IMR-90 (cell line): Measurements from ENCODE around the gene MYADML2. TPM values are rescaled to one million over a fixed set of nuclear protein-coding genes. Genes with fewer than 3 reads are reported as not detected.

Experiments
- ATAC-seq: fragments of 200-7000 bp; cut with Tn5 transposase; 2 replicates; pipeline ENCODE4 v1.9.1; 2020; ENCODE audit warnings: low read depth, mild to moderate bottlenecking, moderate library complexity
- BruUV-seq: library from RNA; stranded (reverse); fragments of 400-500 nt; replicated peaks from 2 replicates; lab custom pipeline; 2021; lab: Mats Ljungman, UMichigan
- CTCF ChIA-PET: fragments of 300-600 bp; formaldehyde crosslinking; extraction: SDS; loops from one replicate; lab custom pipeline; 2021; ENCODE audit warnings: antibody characterized with exemption; lab: Yijun Ruan, JAX
- POLR2A ChIA-PET: fragments of 300-600 bp; sonication (Branson Sonifier 250); formaldehyde crosslinking; loops from one replicate; lab custom pipeline; 2022; ENCODE audit warnings: antibody characterized with exemption; ENCODE audit not compliant: unreplicated experiment; lab: Charles Lee
- DNase-seq: peaks from one replicate; pipeline ENCODE4 v3.0.0; 2013
- H2AFZ ChIP-seq: replicated peaks from 2 replicates; pipeline ENCODE3; 2013; ENCODE audit warnings: low read length, mild to moderate bottlenecking; ENCODE audit not compliant: poor library complexity
- H2AK5ac ChIP-seq: 2 replicates; pipeline ENCODE4 v1.6.1; 2013; ENCODE audit warnings: low read depth, low read length, inconsistent platforms
- H2AK9ac ChIP-seq: replicated peaks from 2 replicates; pipeline ENCODE3; 2013; ENCODE audit warnings: mild to moderate bottlenecking, low read depth, low read length, moderate library complexity; ENCODE audit not compliant: poor library complexity
- H2BK120ac ChIP-seq: 2 replicates; pipeline ENCODE4 v1.6.1; 2013; ENCODE audit warnings: low read depth, low read length, inconsistent platforms
- H2BK15ac ChIP-seq: 3 replicates; pipeline ENCODE4 v1.6.1; 2013; ENCODE audit warnings: low read depth, low read length, inconsistent platforms
- H2BK20ac ChIP-seq: 2 replicates; pipeline ENCODE4 v1.6.1; 2013; ENCODE audit warnings: low read depth, mild to moderate bottlenecking, inconsistent platforms, low read length, moderate library complexity
- H2BK5ac ChIP-seq: 2 replicates; pipeline ENCODE4 v1.6.1; 2013; ENCODE audit warnings: mild to moderate bottlenecking, low read depth, low read length, inconsistent platforms; ENCODE audit not compliant: poor library complexity, severe bottlenecking
- H3K14ac ChIP-seq: replicated peaks from 2 replicates; pipeline ENCODE4 v1.6.1; 2013; ENCODE audit warnings: low read depth, low read length, inconsistent platforms
- H3K18ac ChIP-seq: 2 replicates; pipeline ENCODE4 v1.6.1; 2013; ENCODE audit warnings: low read depth, low read length, control low read depth
- H3K23ac ChIP-seq: 2 replicates; pipeline ENCODE4 v1.6.1; 2013; ENCODE audit warnings: low read depth, low read length, inconsistent platforms
- H3K27ac ChIP-seq: 2 replicates; pipeline ENCODE4 v1.5.1; 2013; ENCODE audit warnings: mild to moderate bottlenecking, control low read depth, low read length; ENCODE audit not compliant: insufficient read depth
- H3K27me3 ChIP-seq: 2 replicates; pipeline ENCODE4 v1.6.1; 2013; ENCODE audit warnings: low read length; ENCODE audit not compliant: control insufficient read depth, insufficient read depth
- H3K36me3 ChIP-seq: 2 replicates; pipeline ENCODE4 v1.6.1; 2013; ENCODE audit warnings: low read length, mixed read lengths; ENCODE audit not compliant: control insufficient read depth, insufficient read depth
- H3K4ac ChIP-seq: 2 replicates; pipeline ENCODE4 v1.6.1; 2013; ENCODE audit warnings: low read depth, low read length, inconsistent platforms
- H3K4me1 ChIP-seq: 2 replicates; pipeline ENCODE4 v1.6.1; 2013; ENCODE audit warnings: low read length, mixed read lengths; ENCODE audit not compliant: control insufficient read depth, insufficient read depth
- H3K4me2 ChIP-seq: 2 replicates; pipeline ENCODE4 v1.6.1; 2013; ENCODE audit warnings: low read depth, mild to moderate bottlenecking, control low read depth, low read length, moderate library complexity
- H3K4me3 ChIP-seq: 2 replicates; pipeline ENCODE4 v1.5.1; 2013; ENCODE audit warnings: low read depth, mild to moderate bottlenecking, control low read depth, low read length, moderate library complexity; ENCODE audit not compliant: insufficient read depth
- H3K56ac ChIP-seq: 2 replicates; pipeline ENCODE4 v1.6.1; 2013; ENCODE audit warnings: low read length, inconsistent platforms; ENCODE audit not compliant: insufficient read depth; ENCODE audit errors: extremely low read depth
- H3K79me1 ChIP-seq, 2 experiments: 2 replicates each; pipeline ENCODE4 v1.6.1; 2013; ENCODE audit warnings: low read length in 2 of 2, inconsistent platforms in 1 of 2, low read depth in 1 of 2
- H3K9ac ChIP-seq: 2 replicates; pipeline ENCODE4 v1.6.1; 2013; ENCODE audit warnings: low read depth, low read length, control low read depth
- H3K9me1 ChIP-seq: 2 replicates; pipeline ENCODE4 v1.6.1; 2013; ENCODE audit warnings: low read length, inconsistent platforms; ENCODE audit not compliant: insufficient read depth
- H3K9me3 ChIP-seq: 2 replicates; pipeline ENCODE4 v1.6.1; 2013; ENCODE audit warnings: low read length; ENCODE audit not compliant: control insufficient read depth, insufficient read depth
- H4K20me1 ChIP-seq: 2 replicates; pipeline ENCODE4 v1.6.1; 2013; ENCODE audit warnings: low read length, inconsistent platforms; ENCODE audit not compliant: insufficient read depth
- H4K5ac ChIP-seq: 2 replicates; pipeline ENCODE4 v1.6.1; 2013; ENCODE audit warnings: mild to moderate bottlenecking, low read depth, low read length, control low read depth
- H4K8ac ChIP-seq, 2 experiments: 2 replicates each; pipeline ENCODE4 v1.6.1; 2013; ENCODE audit warnings: low read depth in 2 of 2, low read length in 2 of 2, control low read depth in 1 of 2, inconsistent platforms in 1 of 2
- H4K91ac ChIP-seq: 2 replicates; pipeline ENCODE4 v1.6.1; 2013; ENCODE audit warnings: low read depth, low read length, inconsistent platforms; ENCODE audit not compliant: insufficient read depth
- BHLHE40 ChIP-seq: fragments of 150-350 bp; IDR thresholded peaks from 2 replicates; pipeline ENCODE4 v1.6.1; 2016; ENCODE audit warnings: mild to moderate bottlenecking, low read depth, low read length
- CEBPB ChIP-seq: IDR thresholded peaks from 2 replicates; pipeline ENCODE4 v1.6.1; 2012; ENCODE audit warnings: low read depth, low read length, improper control_type of control experiment
- CHD1 ChIP-seq: IDR thresholded peaks from 2 replicates; pipeline ENCODE4 v1.6.1; 2012; ENCODE audit warnings: low read depth, low read length, improper control_type of control experiment
- MAFK ChIP-seq: IDR thresholded peaks from 2 replicates; pipeline ENCODE4 v1.6.1; 2012; ENCODE audit warnings: low read depth, low read length, improper control_type of control experiment
- MXI1 ChIP-seq: IDR thresholded peaks from 2 replicates; pipeline ENCODE4 v1.6.1; 2012; ENCODE audit warnings: low read depth, mild to moderate bottlenecking, low read length, moderate library complexity, borderline replicate concordance
- NFE2L2 ChIP-seq: fragments of 150-350 bp; IDR thresholded peaks from 2 replicates; pipeline ENCODE4 v1.6.1; 2016; ENCODE audit warnings: low read depth, mild to moderate bottlenecking, low read length
- POLR2A ChIP-seq: IDR thresholded peaks from 2 replicates; pipeline ENCODE4 v1.6.1; 2012; ENCODE audit warnings: mild to moderate bottlenecking, low read depth, low read length
- RAD21 ChIP-seq: IDR thresholded peaks from 2 replicates; pipeline ENCODE4 v1.6.1; 2012; ENCODE audit warnings: low read length, improper control_type of control experiment
- RCOR1 ChIP-seq: IDR thresholded peaks from 2 replicates; pipeline ENCODE4 v1.6.1; 2012; ENCODE audit warnings: mild to moderate bottlenecking, low read length, improper control_type of control experiment; ENCODE audit not compliant: insufficient replicate concordance
- RFX5 ChIP-seq: IDR thresholded peaks from 2 replicates; pipeline ENCODE4 v1.8.0; 2012; ENCODE audit warnings: low read depth, mild to moderate bottlenecking, low read length, moderate library complexity
- SMC3 ChIP-seq: fragments of 150-350 bp; IDR thresholded peaks from 2 replicates; pipeline ENCODE4 v1.6.1; 2016; ENCODE audit warnings: low read depth, mild to moderate bottlenecking, antibody characterized with exemption, low read length, moderate library complexity
- WGBS, 2 experiments: methylation state at CpG; one replicate each; pipeline versions ENCODE4 v1.1.5 to v1.1.7; 2013; ENCODE audit warnings: missing lambda C conversion rate in 2 of 2; ENCODE audit not compliant: insufficient read length in 1 of 2; ENCODE audit errors: extremely low coverage in 2 of 2; 5-methylcytosine and 5-hydroxymethylcytosine counted together
- dilution Hi-C: fragments of 300-500 bp; cut with HindIII; formaldehyde crosslinking; loops from one replicate; pipeline ENCODE4 v1.14.3; 2018; ENCODE audit warnings: low sequenced_read_pairs; ENCODE audit not compliant: unreplicated experiment
- in situ Hi-C: fragments of 300-500 bp; cut with MboI; formaldehyde crosslinking; loops from 3 replicates; pipeline ENCODE4 v1.14.3; 2019; ENCODE audit warnings: low sequenced_read_pairs, inconsistent platforms, mixed read lengths
- intact Hi-C: fragments of 100-400 bp; cut with micrococcal nuclease; formaldehyde crosslinking; loops from 2 replicates; pipeline ENCODE4 v1.10.0; 2022
- polyA plus RNA-seq, 3 experiments: library from polyadenylated mRNA; depleted of rRNA; stranded (reverse); fragments of >200 nt; gene quantifications; 2 replicates each; pipeline ENCODE4 v1.2.3, GENCODE V29; 2012; ENCODE audit warnings: low replicate concordance in 1 of 3
- total RNA-seq: library from RNA; depleted of rRNA; stranded (reverse); fragments of >200 nt; gene quantifications from 2 replicates; pipeline ENCODE4 v1.2.3, GENCODE V29; 2012
- TF ChIP-seq, protein P1 (sequence below): conservative IDR thresholded peaks from 2 replicates; pipeline ENCODE4 v1.5.1; 2012; ENCODE audit warnings: mild to moderate bottlenecking, low read depth, low read length, improper control_type of control experiment
- TF ChIP-seq, protein P2 (sequence below): fragments of 150-350 bp; IDR thresholded peaks from 2 replicates; pipeline ENCODE4 v1.6.1; 2017; ENCODE audit warnings: mild to moderate bottlenecking, antibody characterized with exemption, low read length, low read depth
- TF ChIP-seq, protein P3 (sequence below): fragments of 150-350 bp; IDR thresholded peaks from 2 replicates; pipeline ENCODE4 v1.6.1; 2016; ENCODE audit warnings: low read depth, mild to moderate bottlenecking, low read length, moderate library complexity, borderline replicate concordance

The MYADML2 gene
- total and polyA plus RNA-seq, 2 of the 4 experiments (the other 2 are of a cell fraction) = not detected

DNA sequence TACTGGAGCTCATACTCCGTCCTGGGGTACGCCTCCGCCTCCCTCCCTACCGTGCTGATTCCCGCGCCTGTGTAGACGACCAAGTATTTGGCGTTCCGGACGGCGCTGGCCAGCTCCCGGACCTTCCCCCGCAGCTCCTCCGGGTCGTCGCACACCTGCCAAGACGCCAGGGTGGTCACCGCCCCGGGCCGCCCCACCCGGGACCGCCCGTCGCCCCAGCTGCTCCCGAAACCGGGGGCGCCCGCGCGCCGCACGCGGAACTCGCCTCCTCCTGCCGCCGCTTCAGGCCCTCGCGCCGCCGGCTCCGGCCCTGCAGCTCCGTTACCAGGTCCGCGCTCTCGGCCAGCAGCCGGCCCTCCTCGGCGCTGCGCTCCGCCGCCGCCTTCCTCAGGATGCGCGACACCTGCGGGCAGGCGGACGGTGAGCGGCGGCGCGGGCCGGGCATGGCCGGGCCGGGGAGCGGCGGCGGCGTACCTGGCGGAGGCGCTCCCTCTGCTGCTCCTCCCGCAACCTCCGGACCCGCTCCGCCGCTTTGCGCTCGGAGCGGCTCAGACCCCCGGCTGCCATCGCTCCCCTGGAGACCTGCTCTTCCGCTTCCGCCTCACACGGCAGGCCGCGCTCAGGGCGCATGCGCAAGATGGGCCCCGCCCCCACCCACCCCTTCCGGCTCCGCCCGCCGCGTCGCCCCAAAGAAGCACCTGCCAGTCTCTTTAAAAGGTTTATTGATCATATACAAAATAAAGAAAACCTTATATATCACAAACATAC lies 29.3 kb downstream of the MYADML2 start, which contains the start of gene SIRT7:
Gene SIRT7 (minus strand): TSS at position 612 of the 768 bp plus-strand sequence. CDS start 45 bp downstream, at position 567.
- WGBS, 2 experiments = 0% methylated on average over 62 of the region's 94 CpGs; no CpG with 5 or more reads in 1 of the 2 experiments
- Histone ChIP-seq H2BK20ac (no peak within 1 kb of the TSS), H4K5ac (no peak within 1 kb of the TSS), H4K20me1 (peaks cover 68% of the 10 kb centered on the region), H3K4me2 (peak within 1 kb of the TSS; percentile 95), H2AK9ac (peak within 1 kb of the TSS; percentile 93), H2BK15ac (no peak within 1 kb of the TSS), H3K27me3 (no peaks in the 10 kb centered on the region), H3K4me3 (peak within 1 kb of the TSS; percentile 98), H3K4me1 (peaks cover 18% of the 10 kb centered on the region), H3K9me3 (no peaks in the 10 kb centered on the region), H3K36me3 (peaks cover 64% of the 10 kb centered on the region), H3K18ac (no peak within 1 kb of the TSS), H3K14ac (peak within 1 kb of the TSS; percentile 13; the same call in 1 of the 2 replicates), H3K23ac (peak within 1 kb of the TSS; percentile 86), H4K8ac (peak within 1 kb of the TSS in 1 of 2 experiments; percentile 17; a peak in 1 of 4 replicates), H2BK5ac (peak within 1 kb of the TSS; percentile 63), H2BK120ac (no peak within 1 kb of the TSS), H2AK5ac (peak within 1 kb of the TSS; percentile 78), H3K9me1 (peaks cover 21% of the 10 kb centered on the region), H3K9ac (peak within 1 kb of the TSS; percentile 86), H4K91ac (no peak within 1 kb of the TSS), H3K79me1 (peaks cover 18 to 78% of the 10 kb centered on the region in 2 experiments), H3K4ac (peak within 1 kb of the TSS; percentile 39; the same call in 1 of the 2 replicates), H3K56ac (0 out of 2 replicates have a peak within 1 kb of the TSS, but pooled peaks have one; percentile 17), H3K27ac (peak within 1 kb of the TSS; percentile 39; the same call in 1 of the 2 replicates), H2AFZ (peak within 1 kb of the TSS; percentile 91)
- ATAC-seq = peak; percentile 84
- intact Hi-C loops (no loop called here), dilution Hi-C loops (no loop called here), in situ Hi-C loops (no loop called here)
- ChIA-PET POLR2A (no interaction called here), CTCF (no interaction called here)
- BruUV-seq = no TSS peak
- DNase-seq = peak; percentile 58
- TF ChIP-seq MAFK (no peak), SMC3 (no peak), MXI1 (no peak), CEBPB (no peak), CHD1 (no peak), RAD21 (no peak), NFE2L2 (no peak), POLR2A (no peak), BHLHE40 (no peak), RFX5 (no peak), RCOR1 (no peak)
- TF ChIP-seq, protein P1, sequence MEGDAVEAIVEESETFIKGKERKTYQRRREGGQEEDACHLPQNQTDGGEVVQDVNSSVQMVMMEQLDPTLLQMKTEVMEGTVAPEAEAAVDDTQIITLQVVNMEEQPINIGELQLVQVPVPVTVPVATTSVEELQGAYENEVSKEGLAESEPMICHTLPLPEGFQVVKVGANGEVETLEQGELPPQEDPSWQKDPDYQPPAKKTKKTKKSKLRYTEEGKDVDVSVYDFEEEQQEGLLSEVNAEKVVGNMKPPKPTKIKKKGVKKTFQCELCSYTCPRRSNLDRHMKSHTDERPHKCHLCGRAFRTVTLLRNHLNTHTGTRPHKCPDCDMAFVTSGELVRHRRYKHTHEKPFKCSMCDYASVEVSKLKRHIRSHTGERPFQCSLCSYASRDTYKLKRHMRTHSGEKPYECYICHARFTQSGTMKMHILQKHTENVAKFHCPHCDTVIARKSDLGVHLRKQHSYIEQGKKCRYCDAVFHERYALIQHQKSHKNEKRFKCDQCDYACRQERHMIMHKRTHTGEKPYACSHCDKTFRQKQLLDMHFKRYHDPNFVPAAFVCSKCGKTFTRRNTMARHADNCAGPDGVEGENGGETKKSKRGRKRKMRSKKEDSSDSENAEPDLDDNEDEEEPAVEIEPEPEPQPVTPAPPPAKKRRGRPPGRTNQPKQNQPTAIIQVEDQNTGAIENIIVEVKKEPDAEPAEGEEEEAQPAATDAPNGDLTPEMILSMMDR = no peak
- TF ChIP-seq, protein P2, sequence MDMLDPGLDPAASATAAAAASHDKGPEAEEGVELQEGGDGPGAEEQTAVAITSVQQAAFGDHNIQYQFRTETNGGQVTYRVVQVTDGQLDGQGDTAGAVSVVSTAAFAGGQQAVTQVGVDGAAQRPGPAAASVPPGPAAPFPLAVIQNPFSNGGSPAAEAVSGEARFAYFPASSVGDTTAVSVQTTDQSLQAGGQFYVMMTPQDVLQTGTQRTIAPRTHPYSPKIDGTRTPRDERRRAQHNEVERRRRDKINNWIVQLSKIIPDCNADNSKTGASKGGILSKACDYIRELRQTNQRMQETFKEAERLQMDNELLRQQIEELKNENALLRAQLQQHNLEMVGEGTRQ = no peak
- TF ChIP-seq, protein P3, sequence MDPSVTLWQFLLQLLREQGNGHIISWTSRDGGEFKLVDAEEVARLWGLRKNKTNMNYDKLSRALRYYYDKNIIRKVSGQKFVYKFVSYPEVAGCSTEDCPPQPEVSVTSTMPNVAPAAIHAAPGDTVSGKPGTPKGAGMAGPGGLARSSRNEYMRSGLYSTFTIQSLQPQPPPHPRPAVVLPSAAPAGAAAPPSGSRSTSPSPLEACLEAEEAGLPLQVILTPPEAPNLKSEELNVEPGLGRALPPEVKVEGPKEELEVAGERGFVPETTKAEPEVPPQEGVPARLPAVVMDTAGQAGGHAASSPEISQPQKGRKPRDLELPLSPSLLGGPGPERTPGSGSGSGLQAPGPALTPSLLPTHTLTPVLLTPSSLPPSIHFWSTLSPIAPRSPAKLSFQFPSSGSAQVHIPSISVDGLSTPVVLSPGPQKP = no peak
